Stimulated activated CD4-positive, alpha-beta T cell treated with anti-CD3 and anti-CD28 coated beads, TNF-alpha, amount 100 ng/mL, for 1 hour (primary cell): ENCODE results near the gene ACTRT1.

ENCODE experiments used
- DNase-seq, 3 donors: peaks; one replicate each; pipeline ENCODE4 v3.0.0-alpha.2; 2020; ENCODE audit warnings: low read depth in 3 of 3, low spot score in 1 of 3

Gene ACTRT1

DNA sequence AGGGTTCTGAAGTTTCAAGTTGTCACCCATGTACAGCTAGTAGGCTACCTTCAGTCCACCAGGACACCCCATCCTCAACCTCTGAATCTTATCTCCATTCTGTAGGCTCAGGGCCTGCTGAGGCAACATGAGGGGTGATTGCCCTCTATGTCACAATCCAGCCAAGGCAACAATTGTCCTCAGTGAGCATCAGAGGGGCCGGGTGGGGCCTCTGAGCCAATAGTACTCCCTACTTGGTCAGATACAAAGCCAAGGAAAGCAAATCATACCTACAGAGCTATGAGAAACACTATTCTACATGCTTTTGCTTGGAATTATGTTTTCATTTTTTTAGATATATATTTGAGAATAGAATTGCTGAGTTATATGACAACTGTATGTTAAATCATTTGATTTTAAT lies at the start of gene ACTRT1:
TSS of gene ACTRT1 (minus strand) at position 101 of the 400 bp plus-strand sequence. CDS start 197 bp downstream, outside the sequence.
- DNase-seq = no peak

DNA sequence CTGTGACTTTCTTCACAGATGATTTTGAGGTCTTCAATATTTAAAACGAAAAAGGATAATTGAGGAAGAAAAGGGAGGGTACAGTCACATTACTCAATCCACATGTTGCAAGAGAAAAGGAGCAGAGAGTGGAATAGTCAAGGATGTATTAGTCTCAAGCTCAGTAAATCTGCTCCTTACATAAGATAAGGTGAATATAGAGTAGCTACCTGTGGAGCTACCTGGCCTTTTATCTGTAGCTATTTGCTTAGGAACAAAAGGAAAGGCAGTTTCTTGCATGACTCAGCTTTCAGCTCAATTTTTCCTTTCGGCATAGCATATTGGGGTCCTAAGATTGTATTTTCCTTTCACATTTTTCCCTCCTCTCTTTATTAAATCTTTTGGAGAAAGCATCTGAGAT lies 26.3 kb upstream of the ACTRT1 start:
- no peak for DNase-seq

DNA sequence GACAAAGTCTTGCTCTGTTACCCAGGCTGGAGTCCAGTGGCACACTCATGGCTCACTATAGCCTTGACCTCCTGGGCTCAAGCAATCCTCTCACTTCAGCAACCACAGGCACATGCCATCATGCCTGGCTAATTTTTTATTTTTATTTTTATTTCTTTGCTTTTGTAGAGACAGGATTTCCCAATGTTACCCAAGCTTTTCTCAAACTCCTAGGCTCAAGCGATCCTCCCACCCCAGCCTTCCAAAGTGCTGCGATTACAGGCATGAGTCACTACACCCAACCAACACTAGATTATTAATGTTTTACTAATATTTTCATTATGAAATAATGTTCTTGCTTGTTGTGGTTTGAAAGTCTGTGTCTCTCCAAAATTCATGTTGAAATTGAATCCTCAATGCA lies 5.2 kb upstream of the ACTRT1 start:
- no peak for DNase-seq

DNA sequence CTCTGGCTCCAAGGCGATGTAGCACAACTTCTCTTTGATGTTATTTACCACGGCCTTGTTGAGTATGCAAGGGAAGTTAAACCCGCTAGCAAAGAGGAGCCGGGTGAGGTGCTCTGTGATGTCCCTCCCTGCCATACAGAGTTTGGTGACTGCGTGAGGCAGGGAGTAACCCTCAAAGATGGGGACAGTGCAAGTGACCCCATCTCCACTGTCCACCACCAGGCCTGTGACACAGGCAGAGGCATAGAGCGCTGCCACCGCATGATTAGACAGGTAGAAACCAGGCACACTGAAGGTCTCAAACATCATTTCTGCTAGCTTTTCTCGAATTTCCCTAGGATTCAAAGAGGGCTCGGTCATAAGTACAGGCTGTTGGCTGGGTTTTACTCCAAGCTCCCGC lies 677 bp downstream of the ACTRT1 start:
- no peak for DNase-seq

- no peak for DNase-seq
Measured at GRCh38 chrX:128035318-128035717, 16.9 kb downstream of the ACTRT1 start.

DNA sequence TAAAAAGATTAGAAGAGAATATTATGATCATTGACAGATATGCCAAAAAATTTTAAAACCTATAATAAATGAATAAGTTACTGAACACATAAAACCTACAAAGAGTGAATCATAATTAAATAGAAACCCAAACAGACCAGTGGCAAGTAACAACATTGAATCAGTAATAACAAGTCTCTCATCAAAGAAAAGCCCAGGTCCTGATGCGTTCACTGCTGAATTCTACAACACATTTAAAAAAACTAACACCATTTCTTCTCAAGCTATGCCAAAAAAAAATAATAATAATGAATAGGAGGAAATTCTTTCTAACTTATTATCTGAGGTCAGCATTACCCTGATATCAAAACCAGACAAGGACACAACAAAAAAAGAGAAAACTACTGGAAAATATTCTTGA lies 30.6 kb downstream of the ACTRT1 start:
- no peak for DNase-seq

- no peak for DNase-seq
Measured at GRCh38 chrX:128020701-128021100, 31.5 kb downstream of the ACTRT1 start.

GRCh38 chrX:128019218-128019617 lies 33.0 kb downstream of the ACTRT1 start:
- no peak for DNase-seq

DNA sequence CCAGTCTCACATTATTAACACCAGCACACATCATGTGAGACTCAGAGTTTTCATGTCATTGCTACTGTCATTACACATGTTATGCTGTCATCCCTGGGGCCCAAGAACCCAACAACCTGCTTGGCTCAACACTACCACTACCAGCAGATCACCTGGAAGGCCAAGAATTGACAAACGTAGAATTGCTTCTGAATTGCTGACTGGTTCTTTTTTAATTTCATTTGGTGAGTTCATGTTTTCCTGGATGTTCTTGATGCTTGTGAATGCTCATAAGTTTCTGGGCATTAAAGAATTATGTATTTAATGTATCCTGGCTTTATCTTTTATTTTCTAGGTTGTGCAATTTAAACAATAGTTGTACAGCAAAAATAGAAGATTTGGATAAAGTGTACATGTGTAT lies 40.2 kb downstream of the ACTRT1 start:
- no peak for DNase-seq

DNA sequence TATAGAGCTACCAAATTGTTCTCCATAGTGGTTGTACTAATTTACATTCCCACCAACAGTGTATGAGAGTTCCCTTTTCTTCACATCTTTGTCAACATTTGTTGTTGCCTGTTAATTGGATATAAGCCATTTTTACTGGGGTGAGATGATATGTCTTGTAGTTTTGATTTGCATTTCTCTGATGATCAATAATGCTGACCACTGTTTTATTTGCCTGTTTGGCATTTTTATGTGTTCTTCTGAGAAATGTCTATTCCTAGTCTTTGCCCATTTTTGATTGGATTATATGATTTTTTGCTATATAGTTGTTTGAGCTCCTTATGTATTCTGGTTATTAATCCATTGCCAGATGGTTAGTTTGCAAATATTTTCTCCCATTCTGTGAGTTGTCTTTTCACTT lies 44.3 kb downstream of the ACTRT1 start:
- no peak for DNase-seq
